COLO668 (cell line): ENCODE data around the gene ZNF708.
"Not testable (repeated sequence)": the region's sequence is repeated elsewhere in the genome, so short reads cannot be mapped to it uniquely, and the experiment has no call there.

ENCODE experiments used
- DNase-seq: peaks from one replicate; lab custom pipeline; 2025; ENCODE audit not compliant: unreplicated experiment; lab: John Stamatoyannopoulos, UW

Gene ZNF708

GRCh38 chr19:21260164-21260847 lies 68.9 kb downstream of the ZNF708 start:
- DNase-seq = no peak

GRCh38 chr19:21259421-21260124 lies 69.6 kb downstream of the ZNF708 start:
- not testable (repeated sequence) for DNase-seq

GRCh38 chr19:21256722-21257121 lies 72.5 kb downstream of the ZNF708 start:
- no peak for DNase-seq
